Stimulated activated CD4-positive, alpha-beta T cell treated with anti-CD3 and anti-CD28 coated beads, Interleukin-4, amount 100 ng/mL, for 4 hours (primary cell): ENCODE measurements around the gene FLRT1.

Experiments
- DNase-seq, 2 experiments: peaks; one replicate each; pipeline ENCODE4 v3.0.0-alpha.2; 2020

FLRT1 gene

GRCh38 chr11:64007160-64007628 is 28.5 kb upstream of the FLRT1 start:
- DNase-seq, result no peak

- DNase-seq, result no peak
These were observed 28.0 kb upstream of the FLRT1 start for GRCh38 chr11:64007629-64008282.

- no peak for DNase-seq
These were observed 27.3 kb upstream of the FLRT1 start for GRCh38 chr11:64008283-64008913.

GRCh38 chr11:64008914-64009633 is 26.7 kb upstream of the FLRT1 start:
- DNase-seq, result no peak

GRCh38 chr11:64009710-64010109 is 26.0 kb upstream of the FLRT1 start:
- no peak for DNase-seq

- no peak for DNase-seq
These were observed 24.9 kb upstream of the FLRT1 start for GRCh38 chr11:64010783-64011182.

- no peak for DNase-seq
These were observed 24.4 kb upstream of the FLRT1 start for GRCh38 chr11:64011371-64011770.

- DNase-seq, result no peak
These were observed 22.4 kb upstream of the FLRT1 start for GRCh38 chr11:64013141-64013896.

GRCh38 chr11:64014356-64014755 is 21.4 kb upstream of the FLRT1 start:
- DNase-seq, result no peak

- DNase-seq, result no peak
These were observed 20.2 kb upstream of the FLRT1 start for GRCh38 chr11:64015510-64015909.

GRCh38 chr11:64015935-64016845 is 19.5 kb upstream of the FLRT1 start:
- no peak for DNase-seq

- no peak for DNase-seq
These were observed 17.8 kb upstream of the FLRT1 start for GRCh38 chr11:64017945-64018224.

GRCh38 chr11:64018310-64018709 is 17.4 kb upstream of the FLRT1 start:
- DNase-seq, result no peak

- no peak for DNase-seq
These were observed 16.4 kb upstream of the FLRT1 start for GRCh38 chr11:64019106-64020037.

GRCh38 chr11:64020976-64021756 is 14.6 kb upstream of the FLRT1 start:
- DNase-seq, result no peak

- no peak for DNase-seq
These were observed 14.0 kb upstream of the FLRT1 start for GRCh38 chr11:64021757-64022093.

GRCh38 chr11:64022125-64022784 is 13.5 kb upstream of the FLRT1 start:
- DNase-seq, result no peak

- no peak for DNase-seq
These were observed 11.7 kb upstream of the FLRT1 start for GRCh38 chr11:64023712-64024710.

GRCh38 chr11:64025205-64025604 is 10.5 kb upstream of the FLRT1 start:
- no peak for DNase-seq
